HepG2 (cell line): Measurements from ENCODE around the gene ABHD12. TPM values are rescaled to one million over a fixed set of nuclear protein-coding genes. Genes with fewer than 3 reads are reported as not detected.

Experiments
- ATAC-seq: fragments of 200-7000 bp; cut with Tn5 transposase; 3 replicates; pipeline ENCODE4 v1.9.1; 2020; ENCODE audit warnings: mild to moderate bottlenecking, moderate library complexity
- BruUV-seq: library from RNA; stranded (reverse); fragments of 400-500 nt; replicated peaks from 2 replicates; lab custom pipeline; 2021; lab: Mats Ljungman, UMichigan
- CTCF ChIA-PET: fragments of 300-600 bp; formaldehyde crosslinking; extraction: SDS; loops from one replicate; lab custom pipeline; 2021; ENCODE audit warnings: low total read pairs, inconsistent platforms, low intra/inter-chr PET ratio; lab: Yijun Ruan, JAX
- POLR2A ChIA-PET: fragments of 350-600 bp; sonication (Branson Sonifier 250); formaldehyde crosslinking; loops from one replicate; lab custom pipeline; 2020; ENCODE audit warnings: antibody characterized with exemption, inconsistent platforms; lab: Yijun Ruan, JAX
- DNase-seq: peaks from one replicate; pipeline ENCODE4 v3.0.0-alpha.2; 2015; ENCODE audit warnings: low spot score
- FAIRE-seq: peaks from 3 replicates; lab custom pipeline; 2011; peaks lifted over from hg19 to GRCh38; lab: Jason Lieb, UNC
- H2AFZ ChIP-seq: one replicate; pipeline ENCODE4 v1.6.1; 2011; ENCODE audit warnings: low read length, inconsistent platforms
- H3K27ac ChIP-seq: fragments of 300-600 bp; 3 replicates; pipeline ENCODE4 v1.8.0; 2011; ENCODE audit warnings: mixed run types, mild to moderate bottlenecking, mixed read lengths, low read length, inconsistent platforms; ENCODE audit not compliant: insufficient read depth; ENCODE audit errors: extremely low read length
- H3K27me3 ChIP-seq, 2 experiments: fragments of 200-600 bp in 1 of 2; 2 replicates in 1 of 2; 3 replicates in 1 of 2; pipeline versions ENCODE4 v1.6.0 to v1.8.0; 2011; ENCODE audit warnings: low read length in 2 of 2, mild to moderate bottlenecking in 2 of 2, moderate library complexity in 2 of 2, inconsistent platforms in 1 of 2; ENCODE audit not compliant: insufficient read depth in 2 of 2, control insufficient read depth in 1 of 2
- H3K36me3 ChIP-seq, 2 experiments: fragments of 200-600 bp in 1 of 2; replicated peaks in 1 of 2; 2 replicates in 1 of 2; 3 replicates in 1 of 2; pipeline versions ENCODE4 v1.5.1 to v1.8.0; 2011; ENCODE audit warnings: low read length in 2 of 2, inconsistent platforms in 1 of 2; ENCODE audit not compliant: insufficient read depth in 2 of 2, control insufficient read depth in 1 of 2
- H3K4me1 ChIP-seq: 2 replicates; pipeline ENCODE4 v1.5.1; 2012; ENCODE audit warnings: low read length, inconsistent platforms; ENCODE audit not compliant: insufficient read depth
- H3K4me2 ChIP-seq: 2 replicates; pipeline ENCODE4 v1.6.0; 2011; ENCODE audit warnings: low read depth, low read length, inconsistent platforms
- H3K4me3 ChIP-seq, 3 experiments: fragments of 200-600 bp in 1 of 3; sonication (generic), shearing (Covaris generic) in 1 of 3; replicated peaks in 1 of 3; 2 replicates each; pipeline ENCODE4 v1.5.1; 2011 to 2016; ENCODE audit warnings: low read length in 3 of 3, inconsistent platforms in 2 of 3, low read depth in 2 of 3, mild to moderate bottlenecking in 2 of 3, control low read depth in 1 of 3, mixed read lengths in 1 of 3; ENCODE audit not compliant: insufficient read depth in 1 of 3
- H3K79me2 ChIP-seq: one replicate; pipeline ENCODE4 v1.6.1; 2011; ENCODE audit warnings: low read length, inconsistent platforms; ENCODE audit not compliant: insufficient read depth
- H3K9ac ChIP-seq: 2 replicates; pipeline ENCODE4 v1.6.0; 2011; ENCODE audit warnings: mild to moderate bottlenecking, low read depth, low read length, inconsistent platforms; ENCODE audit not compliant: insufficient read depth
- H3K9me3 ChIP-seq: 2 replicates; pipeline ENCODE4 v1.5.1; 2012; ENCODE audit warnings: mild to moderate bottlenecking, low read length
- H4K20me1 ChIP-seq: 2 replicates; pipeline ENCODE4 v1.6.0; 2011; ENCODE audit warnings: inconsistent platforms, mild to moderate bottlenecking, low read length, moderate library complexity; ENCODE audit not compliant: insufficient read depth
- HDAC1 ChIP-seq: sonication (generic); formaldehyde crosslinking; IDR thresholded peaks from 2 replicates; pipeline ENCODE4 v1.5.1; 2020; ENCODE audit warnings: mild to moderate bottlenecking, missing genetic modification reagents
- SP5 ChIP-seq: IDR thresholded peaks from 2 replicates; pipeline ENCODE4 v1.6.1; 2016; ENCODE audit warnings: low read depth, borderline replicate concordance
- TMF1 ChIP-seq: sonication (generic); formaldehyde crosslinking; IDR thresholded peaks from 2 replicates; pipeline ENCODE4 v1.8.1; 2022; ENCODE audit warnings: low read depth, missing genetic modification reagents
- WGBS: methylation state at CpG from one replicate; pipeline ENCODE4 v1.1.6; 2017; ENCODE audit warnings: low lambda C conversion rate; 5-methylcytosine and 5-hydroxymethylcytosine counted together
- in situ Hi-C: cut with HindIII; loops from 2 replicates; pipeline ENCODE4 v1.10.0; 2017; ENCODE audit warnings: low pct_unique_long_range_greater_than_20kb; ENCODE audit not compliant: extremely low pct_ligation_motif_present
- intact Hi-C: fragments of 100-400 bp; cut with micrococcal nuclease; formaldehyde crosslinking; loops from one replicate; pipeline ENCODE4 v1.10.0; 2022; ENCODE audit not compliant: unreplicated experiment
- polyA plus RNA-seq, 8 experiments: library from polyadenylated mRNA; depleted of rRNA in 3 of 8; stranded (reverse) in 7 of 8; unstranded in 1 of 8; fragments of >200 nt; fragmentation: Illumina TruSeq in 4 of 8; extraction: Trizol in 4 of 8; gene quantifications; 2 replicates each; pipeline versions ENCODE4 v1.2.1 to v1.2.3, GENCODE V29; 2011 to 2016; ENCODE audit warnings: low read depth in 4 of 8, missing spikeins in 1 of 8, mixed read lengths in 1 of 8; ENCODE audit not compliant: insufficient read depth in 1 of 8
- total RNA-seq, 5 experiments: library from RNA; depleted of rRNA; stranded (reverse); fragments of >200 nt; fragmentation: Illumina TruSeq; extraction: Trizol; gene quantifications; 2 replicates each; pipeline ENCODE4 v1.2.3, GENCODE V29; 2016; ENCODE audit warnings: low read depth in 1 of 5
- TF ChIP-seq, protein P1 (sequence below): sonication (generic); formaldehyde crosslinking; IDR thresholded peaks from 2 replicates; pipeline ENCODE4 v1.5.0; 2020; ENCODE audit warnings: missing genetic modification reagents

ABHD12 gene
- total and polyA plus RNA-seq, 2 of the 13 experiments (the other 11 are each of a cell fraction or from before 2014, with no cell fraction given): 23.5 to 72.1 TPM

DNA sequence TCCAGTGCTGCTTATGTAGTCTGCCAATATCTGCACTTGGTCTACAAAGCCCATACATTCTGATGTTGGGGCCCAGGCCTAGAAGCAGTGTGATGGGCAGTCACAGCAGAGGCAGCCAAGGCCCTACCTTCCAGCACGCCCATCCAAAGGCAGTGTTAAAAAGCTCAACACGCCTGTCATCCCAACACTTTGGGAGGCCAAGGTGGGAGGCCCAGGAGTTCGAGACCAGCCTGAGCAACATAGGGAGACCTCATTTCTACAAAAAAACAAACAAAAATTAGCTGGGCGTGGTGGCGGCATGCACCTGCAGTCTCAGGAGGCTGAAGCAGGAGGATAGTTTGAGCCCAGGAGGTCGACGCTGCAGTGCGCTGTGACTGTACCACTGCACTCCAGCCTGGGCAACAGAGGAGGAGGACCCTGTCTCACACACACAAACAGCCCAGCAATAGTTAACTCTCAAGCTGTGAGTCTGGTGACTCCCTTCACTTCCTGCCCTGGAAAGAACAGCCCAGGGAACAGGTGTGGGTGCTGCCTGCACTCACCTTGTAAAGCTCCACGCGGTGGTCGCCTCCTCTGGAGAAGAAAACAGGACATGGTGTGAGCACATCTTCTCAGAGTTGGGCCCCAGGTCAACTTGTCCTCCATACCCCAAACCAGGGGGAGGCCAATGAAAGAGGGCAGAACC lies 74.0 kb downstream of the ABHD12 start:
- no peak for DNase-seq
- no peak for FAIRE-seq

DNA sequence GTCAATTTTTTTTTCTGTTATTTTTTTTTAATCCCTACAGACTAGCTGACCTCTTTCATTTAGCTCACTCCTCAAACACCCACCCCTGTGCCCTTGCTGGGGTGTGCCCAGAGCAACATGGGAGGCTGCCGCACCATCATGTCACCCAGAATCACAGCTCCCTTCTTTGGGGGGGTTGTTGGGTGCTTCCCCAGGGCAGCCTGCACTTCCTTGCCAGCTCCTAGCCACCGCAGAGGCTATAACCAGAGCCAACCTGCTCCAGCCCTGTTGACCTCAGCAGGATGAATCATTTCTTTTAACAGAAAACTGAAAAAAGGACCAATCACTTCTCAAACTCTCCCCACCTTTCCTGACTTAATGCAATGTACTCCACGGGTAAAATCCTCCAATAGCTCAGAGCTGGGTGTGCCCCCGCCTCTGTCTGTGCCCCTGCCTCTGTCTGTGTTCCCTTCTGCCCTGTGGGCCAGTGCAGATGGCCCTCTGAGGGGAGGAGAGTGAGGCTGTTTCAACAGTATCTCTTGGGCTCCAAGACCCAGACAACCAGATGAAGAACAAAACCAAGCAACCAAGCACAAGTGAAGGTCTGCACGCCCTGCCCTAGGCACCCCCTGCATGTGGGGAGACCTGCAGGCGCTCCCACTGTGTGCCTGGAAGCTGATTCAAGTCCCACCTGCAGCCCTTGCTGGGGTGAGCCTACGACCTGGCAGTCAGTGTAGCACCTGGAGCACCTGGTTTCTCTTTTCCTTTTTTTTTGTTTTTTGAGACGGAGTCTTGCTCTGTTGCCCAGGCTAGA lies 75.0 kb downstream of the ABHD12 start:
- no peak for DNase-seq
- Histone ChIP-seq H3K36me3 (peaks cover 15 to 28% of the 10 kb centered on the region in 2 experiments), H3K4me1 (peaks cover 12% of the 10 kb centered on the region), H2AFZ (no peak overlapping the region), H3K27me3 (no peaks in the 10 kb centered on the region), H3K27ac (no peak overlapping the region), H3K4me2 (no peak overlapping the region), H3K4me3 (no peak overlapping the region), H4K20me1 (no peaks in the 10 kb centered on the region; the same call in 1 of the 2 replicates)
- BruUV-seq: no TSS peak
- TF ChIP-seq TMF1 (0 out of 2 replicates have a peak, but pooled peaks have one; percentile 39), SP5 (CRISPR knock-in tag) (no peak)
- TF ChIP-seq, all 625 proteins: peak for 1
- CTCF ChIA-PET: interaction anchor here (2.0 kb wide), 1 partner anchor 83 kb away, joined by 12 read pairs; no protein-coding TSS in a partner anchor
- FAIRE-seq (no peak), ATAC-seq (no peak)
- Histone ChIP-seq H3K9ac (no peak overlapping the region), H3K9me3 (no peaks in the 10 kb centered on the region), H3K79me2 (no peaks in the 10 kb centered on the region)
- POLR2A ChIA-PET: interaction anchor here (0.9 kb wide), 1 partner anchor 62 kb away, joined by 3 read pairs; no protein-coding TSS in a partner anchor
- in situ Hi-C loops: loop anchor here (25.0 kb wide), 1 partner anchor 347 kb away; no protein-coding TSS in a partner anchor
- 91% methylated on average over 8 of the region's 8 CpGs for WGBS
- intact Hi-C loops: no loop called here

More for the DNA sequence above, 74.0 kb downstream of the ABHD12 start:
- ChIA-PET POLR2A (no interaction called here), CTCF (interaction anchor here (2.0 kb wide), 1 partner anchor 82 kb away, joined by 12 read pairs; no protein-coding TSS in a partner anchor)
- Histone ChIP-seq H3K4me1 (peaks cover 2% of the 10 kb centered on the region), H3K36me3 (peaks cover 19 to 38% of the 10 kb centered on the region in 2 experiments), H2AFZ (no peak overlapping the region), H3K9me3 (no peaks in the 10 kb centered on the region), H3K4me3 (no peak overlapping the region), H3K9ac (no peak overlapping the region), H3K27ac (no peak overlapping the region), H3K79me2 (no peaks in the 10 kb centered on the region), H3K4me2 (no peak overlapping the region)
- in situ Hi-C loops (loop anchor here (25.0 kb wide), 1 partner anchor 346 kb away; no protein-coding TSS in a partner anchor), intact Hi-C loops (no loop called here)
- no peak for ATAC-seq
- TF ChIP-seq, protein P1, sequence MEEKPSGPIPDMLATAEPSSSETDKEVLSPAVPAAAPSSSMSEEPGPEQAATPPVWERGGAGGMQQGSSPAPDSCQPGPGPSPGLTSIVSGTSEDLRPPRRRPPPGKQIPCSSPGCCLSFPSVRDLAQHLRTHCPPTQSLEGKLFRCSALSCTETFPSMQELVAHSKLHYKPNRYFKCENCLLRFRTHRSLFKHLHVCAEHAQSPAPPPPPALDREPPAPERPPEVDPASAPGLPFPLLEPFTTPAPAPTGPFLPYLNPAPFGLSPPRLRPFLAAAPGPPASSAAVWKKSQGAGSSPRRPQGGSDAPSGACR: no peak
- no peak for TF ChIP-seq HDAC1 (CRISPR knock-in tag)
- TF ChIP-seq, all 625 proteins: peak for 0
- 94% methylated on average over 11 of the region's 11 CpGs for WGBS
- Histone ChIP-seq H3K27me3 (no peaks in the 10 kb centered on the region), H4K20me1 (no peaks in the 10 kb centered on the region; the same call in 1 of the 2 replicates)
- BruUV-seq: no TSS peak
